HepG2 (cell line): ENCODE measurements around the gene NAMPT. TPM values are rescaled to one million over a fixed set of nuclear protein-coding genes. Genes with fewer than 3 reads are reported as not detected.

Experiments
- ATAC-seq: fragments of 200-7000 bp; cut with Tn5 transposase; 3 replicates; pipeline ENCODE4 v1.9.1; 2020; ENCODE audit warnings: mild to moderate bottlenecking, moderate library complexity
- BruUV-seq: library from RNA; stranded (reverse); fragments of 400-500 nt; replicated peaks from 2 replicates; lab custom pipeline; 2021; lab: Mats Ljungman, UMichigan
- CTCF ChIA-PET: fragments of 300-600 bp; formaldehyde crosslinking; extraction: SDS; loops from one replicate; lab custom pipeline; 2021; ENCODE audit warnings: low total read pairs, inconsistent platforms, low intra/inter-chr PET ratio; lab: Yijun Ruan, JAX
- POLR2A ChIA-PET: fragments of 350-600 bp; sonication (Branson Sonifier 250); formaldehyde crosslinking; loops from one replicate; lab custom pipeline; 2020; ENCODE audit warnings: antibody characterized with exemption, inconsistent platforms; lab: Yijun Ruan, JAX
- DNase-seq: peaks from one replicate; pipeline ENCODE4 v3.0.0-alpha.2; 2015; ENCODE audit warnings: low spot score
- FAIRE-seq: peaks from 3 replicates; lab custom pipeline; 2011; peaks lifted over from hg19 to GRCh38; lab: Jason Lieb, UNC
- H2AFZ ChIP-seq: one replicate; pipeline ENCODE4 v1.6.1; 2011; ENCODE audit warnings: low read length, inconsistent platforms
- H3K27ac ChIP-seq: fragments of 300-600 bp; 3 replicates; pipeline ENCODE4 v1.8.0; 2011; ENCODE audit warnings: mixed run types, mild to moderate bottlenecking, mixed read lengths, low read length, inconsistent platforms; ENCODE audit not compliant: insufficient read depth; ENCODE audit errors: extremely low read length
- H3K27me3 ChIP-seq, 2 experiments: fragments of 200-600 bp in 1 of 2; 2 replicates in 1 of 2; 3 replicates in 1 of 2; pipeline versions ENCODE4 v1.6.0 to v1.8.0; 2011; ENCODE audit warnings: low read length in 2 of 2, mild to moderate bottlenecking in 2 of 2, moderate library complexity in 2 of 2, inconsistent platforms in 1 of 2; ENCODE audit not compliant: insufficient read depth in 2 of 2, control insufficient read depth in 1 of 2
- H3K36me3 ChIP-seq, 2 experiments: fragments of 200-600 bp in 1 of 2; replicated peaks in 1 of 2; 2 replicates in 1 of 2; 3 replicates in 1 of 2; pipeline versions ENCODE4 v1.5.1 to v1.8.0; 2011; ENCODE audit warnings: low read length in 2 of 2, inconsistent platforms in 1 of 2; ENCODE audit not compliant: insufficient read depth in 2 of 2, control insufficient read depth in 1 of 2
- H3K4me1 ChIP-seq: 2 replicates; pipeline ENCODE4 v1.5.1; 2012; ENCODE audit warnings: low read length, inconsistent platforms; ENCODE audit not compliant: insufficient read depth
- H3K4me2 ChIP-seq: 2 replicates; pipeline ENCODE4 v1.6.0; 2011; ENCODE audit warnings: low read depth, low read length, inconsistent platforms
- H3K4me3 ChIP-seq, 3 experiments: fragments of 200-600 bp in 1 of 3; sonication (generic), shearing (Covaris generic) in 1 of 3; replicated peaks in 1 of 3; 2 replicates each; pipeline ENCODE4 v1.5.1; 2011 to 2016; ENCODE audit warnings: low read length in 3 of 3, inconsistent platforms in 2 of 3, low read depth in 2 of 3, mild to moderate bottlenecking in 2 of 3, control low read depth in 1 of 3, mixed read lengths in 1 of 3; ENCODE audit not compliant: insufficient read depth in 1 of 3
- H3K79me2 ChIP-seq: one replicate; pipeline ENCODE4 v1.6.1; 2011; ENCODE audit warnings: low read length, inconsistent platforms; ENCODE audit not compliant: insufficient read depth
- H3K9ac ChIP-seq: 2 replicates; pipeline ENCODE4 v1.6.0; 2011; ENCODE audit warnings: mild to moderate bottlenecking, low read depth, low read length, inconsistent platforms; ENCODE audit not compliant: insufficient read depth
- H3K9me3 ChIP-seq: 2 replicates; pipeline ENCODE4 v1.5.1; 2012; ENCODE audit warnings: mild to moderate bottlenecking, low read length
- H4K20me1 ChIP-seq: 2 replicates; pipeline ENCODE4 v1.6.0; 2011; ENCODE audit warnings: inconsistent platforms, mild to moderate bottlenecking, low read length, moderate library complexity; ENCODE audit not compliant: insufficient read depth
- HIC2 ChIP-seq: sonication (generic); formaldehyde crosslinking; IDR thresholded peaks from 2 replicates; pipeline ENCODE4 v1.9.0; 2022; ENCODE audit warnings: low read depth, missing genetic modification reagents
- NPAS2 ChIP-seq: sonication (generic); formaldehyde crosslinking; IDR thresholded peaks from 2 replicates; pipeline ENCODE4 v1.8.0; 2022; ENCODE audit warnings: mild to moderate bottlenecking, missing genetic modification reagents, borderline replicate concordance
- SAFB2 ChIP-seq: sonication (generic); formaldehyde crosslinking; IDR thresholded peaks from 2 replicates; pipeline ENCODE4 v1.5.1; 2020; ENCODE audit warnings: missing genetic modification reagents, low read depth, mild to moderate bottlenecking, borderline replicate concordance
- ZNF639 ChIP-seq: conservative IDR thresholded peaks from 2 replicates; pipeline ENCODE4 v1.6.1; 2018; ENCODE audit warnings: missing genetic modification reagents
- WGBS: methylation state at CpG from one replicate; pipeline ENCODE4 v1.1.6; 2017; ENCODE audit warnings: low lambda C conversion rate; 5-methylcytosine and 5-hydroxymethylcytosine counted together
- in situ Hi-C: cut with HindIII; loops from 2 replicates; pipeline ENCODE4 v1.10.0; 2017; ENCODE audit warnings: low pct_unique_long_range_greater_than_20kb; ENCODE audit not compliant: extremely low pct_ligation_motif_present
- intact Hi-C: fragments of 100-400 bp; cut with micrococcal nuclease; formaldehyde crosslinking; loops from one replicate; pipeline ENCODE4 v1.10.0; 2022; ENCODE audit not compliant: unreplicated experiment
- polyA plus RNA-seq, 8 experiments: library from polyadenylated mRNA; depleted of rRNA in 3 of 8; stranded (reverse) in 7 of 8; unstranded in 1 of 8; fragments of >200 nt; fragmentation: Illumina TruSeq in 4 of 8; extraction: Trizol in 4 of 8; gene quantifications; 2 replicates each; pipeline versions ENCODE4 v1.2.1 to v1.2.3, GENCODE V29; 2011 to 2016; ENCODE audit warnings: low read depth in 4 of 8, missing spikeins in 1 of 8, mixed read lengths in 1 of 8; ENCODE audit not compliant: insufficient read depth in 1 of 8
- total RNA-seq, 5 experiments: library from RNA; depleted of rRNA; stranded (reverse); fragments of >200 nt; fragmentation: Illumina TruSeq; extraction: Trizol; gene quantifications; 2 replicates each; pipeline ENCODE4 v1.2.3, GENCODE V29; 2016; ENCODE audit warnings: low read depth in 1 of 5
- TF ChIP-seq, protein P1 (sequence below): sonication (generic); formaldehyde crosslinking; IDR thresholded peaks from 2 replicates; pipeline ENCODE4 v1.4.0; 2020; ENCODE audit warnings: missing genetic modification reagents; ENCODE audit errors: not compliant biosample characterization
- TF ChIP-seq, protein P2 (sequence below): sonication (generic); formaldehyde crosslinking; IDR thresholded peaks from 2 replicates; pipeline ENCODE4 v1.4.0; 2020; ENCODE audit warnings: mild to moderate bottlenecking, missing genetic modification reagents

NAMPT gene
- total and polyA plus RNA-seq, 2 of the 13 experiments (the other 11 are each of a cell fraction or from before 2014, with no cell fraction given) = 15.8 to 67.7 TPM

- no peak overlapping the region for H3K9ac ChIP-seq
- in situ Hi-C loops = no loop called here
- no peak overlapping the region for H2AFZ ChIP-seq
- 93% methylated on average over 3 of the region's 3 CpGs for WGBS
- no peak for FAIRE-seq
- ATAC-seq = no peak
- H3K4me2 ChIP-seq = no peak overlapping the region
- intact Hi-C loops = no loop called here
- no peak for DNase-seq
- H4K20me1 ChIP-seq = no peaks in the 10 kb centered on the region
- TF ChIP-seq SAFB2 (no peak), ZNF639 (CRISPR knock-in tag) (no peak), HIC2 (CRISPR knock-in tag) (no peak), NPAS2 (CRISPR knock-in tag) (no peak)
- TF ChIP-seq, protein P1, sequence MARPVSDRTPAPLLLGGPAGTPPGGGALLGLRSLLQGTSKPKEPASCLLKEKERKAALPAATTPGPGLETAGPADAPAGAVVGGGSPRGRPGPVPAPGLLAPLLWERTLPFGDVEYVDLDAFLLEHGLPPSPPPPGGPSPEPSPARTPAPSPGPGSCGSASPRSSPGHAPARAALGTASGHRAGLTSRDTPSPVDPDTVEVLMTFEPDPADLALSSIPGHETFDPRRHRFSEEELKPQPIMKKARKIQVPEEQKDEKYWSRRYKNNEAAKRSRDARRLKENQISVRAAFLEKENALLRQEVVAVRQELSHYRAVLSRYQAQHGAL (CRISPR knock-in tag) = no peak
- TF ChIP-seq, protein P2, sequence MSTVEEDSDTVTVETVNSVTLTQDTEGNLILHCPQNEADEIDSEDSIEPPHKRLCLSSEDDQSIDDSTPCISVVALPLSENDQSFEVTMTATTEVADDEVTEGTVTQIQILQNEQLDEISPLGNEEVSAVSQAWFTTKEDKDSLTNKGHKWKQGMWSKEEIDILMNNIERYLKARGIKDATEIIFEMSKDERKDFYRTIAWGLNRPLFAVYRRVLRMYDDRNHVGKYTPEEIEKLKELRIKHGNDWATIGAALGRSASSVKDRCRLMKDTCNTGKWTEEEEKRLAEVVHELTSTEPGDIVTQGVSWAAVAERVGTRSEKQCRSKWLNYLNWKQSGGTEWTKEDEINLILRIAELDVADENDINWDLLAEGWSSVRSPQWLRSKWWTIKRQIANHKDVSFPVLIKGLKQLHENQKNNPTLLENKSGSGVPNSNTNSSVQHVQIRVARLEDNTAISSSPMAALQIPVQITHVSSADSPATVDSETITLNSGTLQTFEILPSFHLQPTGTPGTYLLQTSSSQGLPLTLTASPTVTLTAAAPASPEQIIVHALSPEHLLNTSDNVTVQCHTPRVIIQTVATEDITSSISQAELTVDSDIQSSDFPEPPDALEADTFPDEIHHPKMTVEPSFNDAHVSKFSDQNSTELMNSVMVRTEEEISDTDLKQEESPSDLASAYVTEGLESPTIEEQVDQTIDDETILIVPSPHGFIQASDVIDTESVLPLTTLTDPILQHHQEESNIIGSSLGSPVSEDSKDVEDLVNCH (CRISPR knock-in tag) = no peak
- peaks cover 3 to 50% of the 10 kb centered on the region in 2 experiments for H3K36me3 ChIP-seq
- H3K27ac ChIP-seq = no peak overlapping the region
- no peaks in the 10 kb centered on the region for H3K9me3 ChIP-seq
- no peaks in the 10 kb centered on the region for H3K4me1 ChIP-seq
- H3K4me3 ChIP-seq = no peak overlapping the region
- ChIA-PET POLR2A (no interaction called here), CTCF (no interaction called here)
- no peaks in the 10 kb centered on the region for H3K27me3 ChIP-seq
- no TSS peak for BruUV-seq
- no peaks in the 10 kb centered on the region for H3K79me2 ChIP-seq
Observed at GRCh38 chr7:106252568-106252967, 32.2 kb downstream of the NAMPT start.
